GM12864 (cell line): ENCODE data around the gene KIF22.

Source experiments
- DNase-seq: peaks from one replicate; pipeline ENCODE4 v3.0.0-alpha.2; 2011; ENCODE audit warnings: low read depth
- H3K4me3 ChIP-seq: 2 replicates; pipeline ENCODE4 v1.5.1; 2011; ENCODE audit warnings: mild to moderate bottlenecking, low read depth, low read length, control low read depth
- TF ChIP-seq, protein P1 (sequence below): IDR thresholded peaks from 2 replicates; pipeline ENCODE4 v1.5.1; 2011; ENCODE audit warnings: low read depth, mild to moderate bottlenecking, moderate library complexity, low read length, control low read depth, inconsistent platforms; ENCODE audit errors: missing control alignments

The KIF22 gene

DNA sequence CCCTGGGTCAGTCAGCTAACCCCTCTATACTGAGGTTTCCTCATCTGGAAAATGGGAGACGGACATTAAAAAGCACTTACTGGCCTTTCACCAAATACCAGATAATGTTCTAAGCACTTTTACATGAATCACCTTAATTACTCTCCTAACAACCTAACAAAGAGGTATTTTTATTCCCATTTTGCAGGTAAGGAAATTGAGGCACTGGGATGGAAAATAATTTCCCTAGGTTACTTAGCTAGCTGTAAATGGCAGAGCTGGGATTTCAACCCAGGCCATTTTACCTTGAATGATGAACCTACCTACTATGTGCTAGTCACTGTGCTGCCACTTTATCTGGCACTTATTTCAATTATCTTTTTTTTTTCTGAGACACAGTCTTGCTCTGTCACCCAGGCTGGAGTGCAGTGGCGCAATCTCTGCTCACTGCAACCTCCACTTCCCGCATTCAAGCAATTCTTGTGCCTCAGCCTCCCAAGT lies 3.7 kb downstream of the KIF22 start:
- no peak overlapping the region for H3K4me3 ChIP-seq
- TF ChIP-seq, protein P1, sequence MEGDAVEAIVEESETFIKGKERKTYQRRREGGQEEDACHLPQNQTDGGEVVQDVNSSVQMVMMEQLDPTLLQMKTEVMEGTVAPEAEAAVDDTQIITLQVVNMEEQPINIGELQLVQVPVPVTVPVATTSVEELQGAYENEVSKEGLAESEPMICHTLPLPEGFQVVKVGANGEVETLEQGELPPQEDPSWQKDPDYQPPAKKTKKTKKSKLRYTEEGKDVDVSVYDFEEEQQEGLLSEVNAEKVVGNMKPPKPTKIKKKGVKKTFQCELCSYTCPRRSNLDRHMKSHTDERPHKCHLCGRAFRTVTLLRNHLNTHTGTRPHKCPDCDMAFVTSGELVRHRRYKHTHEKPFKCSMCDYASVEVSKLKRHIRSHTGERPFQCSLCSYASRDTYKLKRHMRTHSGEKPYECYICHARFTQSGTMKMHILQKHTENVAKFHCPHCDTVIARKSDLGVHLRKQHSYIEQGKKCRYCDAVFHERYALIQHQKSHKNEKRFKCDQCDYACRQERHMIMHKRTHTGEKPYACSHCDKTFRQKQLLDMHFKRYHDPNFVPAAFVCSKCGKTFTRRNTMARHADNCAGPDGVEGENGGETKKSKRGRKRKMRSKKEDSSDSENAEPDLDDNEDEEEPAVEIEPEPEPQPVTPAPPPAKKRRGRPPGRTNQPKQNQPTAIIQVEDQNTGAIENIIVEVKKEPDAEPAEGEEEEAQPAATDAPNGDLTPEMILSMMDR, result no peak
- no peak for DNase-seq

- TF ChIP-seq, protein P1, result no peak
- DNase-seq, result no peak
- H3K4me3 ChIP-seq, result no peak overlapping the region
These were observed 11.9 kb downstream of the KIF22 start for GRCh38 chr16:29802416-29802935.

GRCh38 chr16:29804020-29804419 lies 13.5 kb downstream of the KIF22 start:
- no peak for DNase-seq
- no peak overlapping the region for H3K4me3 ChIP-seq
- TF ChIP-seq, protein P1, result no peak

- H3K4me3 ChIP-seq, result peak overlapping the region; percentile 78
- DNase-seq, result no peak
- TF ChIP-seq, protein P1, result no peak
These were observed 14.1 kb downstream of the KIF22 start for GRCh38 chr16:29804455-29805231.

DNA sequence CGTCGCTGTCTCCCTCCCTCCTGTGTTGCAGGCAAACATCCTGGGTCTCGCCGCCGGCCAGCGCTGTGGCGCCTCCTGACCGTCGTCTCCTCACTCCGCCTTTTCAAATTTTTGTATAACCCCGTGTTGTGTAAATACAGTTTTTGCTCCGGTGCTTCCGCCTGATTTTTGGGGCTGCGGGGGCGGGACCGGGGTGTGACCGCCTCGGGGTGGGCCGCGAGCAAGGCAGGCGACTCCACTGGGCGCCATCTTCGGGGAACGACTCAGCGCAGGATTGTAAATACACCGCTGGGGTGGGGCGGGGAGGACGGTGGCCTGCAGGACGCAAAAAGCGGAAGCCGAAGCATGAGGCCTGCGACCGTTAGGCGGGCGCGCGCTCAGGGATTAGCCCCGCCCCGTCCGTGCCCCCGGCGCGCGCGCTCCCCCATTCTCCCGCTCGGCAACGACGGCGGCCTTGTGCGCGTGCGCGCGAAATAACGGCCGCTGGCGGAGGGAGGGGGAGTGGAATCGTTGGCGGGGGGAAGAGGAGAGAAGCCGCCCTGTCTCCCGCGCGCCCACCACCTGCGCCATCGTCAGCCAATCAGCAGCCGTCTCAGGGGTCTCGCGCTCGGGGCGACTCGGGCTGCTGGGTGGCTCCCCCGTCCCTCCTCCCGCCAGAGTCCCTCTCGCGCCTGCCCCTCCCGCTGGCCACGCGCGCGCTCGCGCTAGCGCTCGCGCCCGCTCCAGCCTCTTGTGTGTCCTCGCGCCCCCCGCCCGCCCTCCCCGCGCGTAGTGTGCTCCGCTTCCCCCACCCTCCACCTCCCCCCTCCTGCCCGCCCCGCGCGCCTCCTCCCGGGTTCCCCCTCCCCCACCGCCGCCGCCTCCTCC lies 14.9 kb downstream of the KIF22 start:
- TF ChIP-seq, protein P1, result no peak
- peak; percentile 92 for DNase-seq
- peak overlapping the region; percentile 78 for H3K4me3 ChIP-seq

- H3K4me3 ChIP-seq, result peak within 1 kb of the TSS; percentile 89
- TF ChIP-seq, protein P1, result no peak
- no peak for DNase-seq
These were observed 15.6 kb downstream of the KIF22 start, which contains the start of gene MAZ for GRCh38 chr16:29806099-29806579. Gene MAZ, plus strand, starts transcription at chr16:29806529. Its CDS starts 173 bp downstream, at chr16:29806702.
